GM21390 (cell line): Measurements from ENCODE around the gene ZNRF3.
"Not testable (repeated sequence)": the region's sequence is repeated elsewhere in the genome, so short reads cannot be mapped to it uniquely, and the experiment has no call there.

Source experiments
- ATAC-seq: cut with Tn5 transposase; IDR thresholded peaks from one replicate; pipeline ENCODE4 v1.9.1; 2021; ENCODE audit not compliant: unreplicated experiment

Gene ZNRF3

GRCh38 chr22:28927630-28928029, 44.3 kb downstream of the ZNRF3 start:
- no peak for ATAC-seq

- ATAC-seq: no peak
Measured at GRCh38 chr22:28929197-28929596, 45.8 kb downstream of the ZNRF3 start.

DNA sequence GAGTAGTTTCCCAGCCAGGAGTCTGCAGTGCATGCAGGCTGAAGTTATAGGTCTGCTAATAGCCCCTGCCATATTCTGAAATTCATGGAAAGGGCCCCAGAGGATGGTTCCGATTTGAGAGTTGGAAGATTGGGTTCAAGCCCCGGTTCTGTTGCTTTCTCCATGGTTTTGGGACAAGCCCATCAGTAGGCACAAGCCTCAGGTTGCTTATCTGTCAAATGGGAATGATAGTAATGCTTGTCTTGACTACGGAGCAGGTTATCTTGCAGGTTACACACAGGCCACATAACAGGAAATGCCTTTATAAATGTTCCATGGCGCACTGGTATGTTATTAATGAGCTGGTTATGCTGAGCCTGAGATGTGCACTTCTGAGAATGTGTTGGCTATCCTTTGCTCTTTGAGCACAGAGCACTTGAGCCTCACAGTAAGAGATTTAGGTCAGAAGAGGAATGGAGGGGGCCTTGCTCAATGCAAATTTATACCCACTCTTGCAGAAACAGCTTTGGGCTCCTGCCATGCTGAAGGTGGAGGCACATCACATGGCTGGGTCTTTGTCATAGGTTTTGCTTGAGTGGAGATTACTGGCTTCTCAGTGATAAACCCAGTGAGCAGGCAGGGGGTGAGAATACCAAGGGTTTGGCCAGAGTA, 47.1 kb downstream of the ZNRF3 start:
- ATAC-seq: no peak

GRCh38 chr22:28931844-28932567, 48.6 kb downstream of the ZNRF3 start:
- no peak for ATAC-seq

- no peak for ATAC-seq
Measured at GRCh38 chr22:28933321-28933720, 49.9 kb downstream of the ZNRF3 start.

- ATAC-seq: no peak
Measured at GRCh38 chr22:28934026-28934425, 50.7 kb downstream of the ZNRF3 start.

- ATAC-seq: no peak
Measured at GRCh38 chr22:28935140-28935539, 51.8 kb downstream of the ZNRF3 start.

DNA sequence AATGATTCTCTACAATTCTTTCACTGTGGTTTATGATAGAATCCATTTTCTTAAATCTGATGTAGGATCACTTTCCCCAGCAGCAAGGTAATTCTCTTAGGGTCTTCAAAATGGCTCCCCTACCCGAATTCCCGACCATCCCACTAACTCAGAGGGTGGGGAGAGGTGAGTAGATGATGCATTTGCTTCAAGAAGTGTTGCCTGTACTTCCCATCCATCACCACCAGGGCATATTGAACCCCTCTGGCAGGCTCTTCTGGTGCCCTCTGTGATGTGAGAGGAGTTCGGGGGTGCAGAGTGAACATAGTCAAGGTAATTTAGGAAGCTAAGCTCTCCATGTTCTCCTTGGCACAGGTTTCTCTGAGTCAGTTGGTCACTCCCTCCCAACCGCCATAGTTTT, 52.3 kb downstream of the ZNRF3 start:
- ATAC-seq: no peak

- no peak for ATAC-seq
Measured at GRCh38 chr22:28936200-28936599, 52.8 kb downstream of the ZNRF3 start.

DNA sequence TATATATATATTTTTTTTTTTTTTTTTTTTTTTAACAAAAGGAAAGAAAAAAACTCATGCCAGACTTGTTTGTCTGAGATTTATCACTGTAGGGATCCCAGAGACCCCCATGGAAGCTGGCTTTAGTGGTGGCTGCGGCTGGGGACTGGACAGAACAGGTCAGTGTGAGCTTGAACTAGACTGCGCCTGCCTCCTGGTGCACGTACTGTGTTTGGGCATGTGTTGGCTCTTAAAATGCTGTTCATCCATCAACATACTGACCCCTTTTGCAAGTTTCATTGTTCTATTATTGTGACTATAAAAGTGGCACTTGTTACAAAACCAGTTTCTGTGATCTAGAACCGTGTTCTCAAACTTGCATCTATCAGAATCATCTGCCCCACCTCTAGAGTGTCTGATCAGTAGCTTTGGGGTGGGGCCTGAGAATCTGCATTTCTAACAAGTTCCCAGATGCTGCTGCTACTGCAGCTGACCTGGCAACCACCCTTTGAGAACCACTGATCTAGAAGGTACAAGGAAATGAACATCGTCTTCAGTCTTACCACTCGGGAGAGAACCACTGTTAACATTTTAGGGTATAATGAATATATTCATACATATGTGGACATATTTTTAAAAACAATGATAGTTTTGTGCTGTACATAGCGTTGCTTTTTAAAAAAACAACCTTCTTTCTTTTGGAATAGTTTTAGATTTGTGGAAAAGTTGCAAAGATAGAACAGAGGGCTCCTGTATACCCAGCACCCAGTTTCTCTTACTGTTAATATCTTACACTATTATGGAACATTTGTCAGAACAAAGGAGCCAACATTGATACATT, 54.0 kb downstream of the ZNRF3 start:
- no peak for ATAC-seq

GRCh38 chr22:28938286-28938833, 55.0 kb downstream of the ZNRF3 start:
- no peak for ATAC-seq

DNA sequence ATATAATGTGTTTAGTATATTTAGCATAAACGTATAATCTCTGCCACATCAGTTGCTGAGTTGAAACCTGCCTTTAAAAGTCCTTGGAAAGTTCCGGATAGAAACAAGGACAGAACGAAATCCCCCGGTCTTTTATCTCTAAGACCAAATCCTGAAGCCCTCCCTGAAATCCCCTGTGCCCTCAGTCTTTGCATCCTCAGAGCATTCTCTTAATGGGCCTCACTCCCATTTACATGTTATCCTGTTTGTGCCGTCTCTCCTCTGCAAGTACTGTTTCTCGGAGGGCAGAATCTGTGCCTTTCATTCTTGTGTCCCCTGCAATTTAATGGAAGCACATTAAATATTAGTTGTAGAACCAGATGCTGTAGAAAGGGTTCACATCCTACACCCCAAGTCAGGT, 56.0 kb downstream of the ZNRF3 start:
- ATAC-seq: no peak

DNA sequence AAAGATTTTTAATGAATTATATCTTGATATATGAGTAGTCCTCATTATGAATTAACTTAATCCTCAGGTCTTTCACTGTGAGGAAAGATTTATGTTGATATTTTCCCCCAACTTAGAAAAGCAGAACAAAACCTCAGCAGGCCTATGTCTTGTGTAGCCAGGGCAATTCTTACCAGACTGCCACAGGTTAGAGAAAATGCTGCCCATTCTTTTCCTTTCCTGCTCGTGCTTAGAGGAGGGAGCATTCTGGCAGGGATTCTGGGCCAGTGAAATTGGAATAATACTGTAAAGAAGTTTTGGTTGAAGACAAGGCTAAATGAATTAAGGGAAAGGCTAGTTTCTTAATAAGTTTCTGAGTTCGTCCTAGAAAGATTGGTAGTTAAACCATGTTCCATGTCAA, 56.6 kb downstream of the ZNRF3 start:
- ATAC-seq: no peak

DNA sequence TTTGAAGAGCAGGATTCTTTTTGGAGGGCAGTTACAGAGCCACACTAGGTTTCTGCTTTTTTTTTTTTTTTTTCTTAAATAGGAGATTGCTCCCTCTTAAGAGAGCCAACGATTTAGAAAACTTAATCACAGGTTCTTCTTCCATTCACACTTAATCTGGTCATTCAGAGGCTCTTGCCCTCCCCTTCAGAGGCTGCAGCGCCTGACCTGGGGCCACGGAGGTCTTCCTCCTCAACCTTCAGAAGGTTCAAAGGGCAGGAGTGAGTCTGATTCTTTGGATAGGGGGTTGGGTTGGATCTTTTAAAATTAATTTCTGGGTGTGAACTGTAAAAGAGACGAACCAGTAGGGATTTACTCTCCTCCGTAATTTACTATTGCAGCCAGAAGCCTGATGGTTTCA, 57.1 kb downstream of the ZNRF3 start:
- ATAC-seq: no peak

GRCh38 chr22:28942333-28942732, 59.0 kb downstream of the ZNRF3 start:
- no peak for ATAC-seq

- ATAC-seq: no peak
Measured at GRCh38 chr22:28942801-28943500, 59.6 kb downstream of the ZNRF3 start.

DNA sequence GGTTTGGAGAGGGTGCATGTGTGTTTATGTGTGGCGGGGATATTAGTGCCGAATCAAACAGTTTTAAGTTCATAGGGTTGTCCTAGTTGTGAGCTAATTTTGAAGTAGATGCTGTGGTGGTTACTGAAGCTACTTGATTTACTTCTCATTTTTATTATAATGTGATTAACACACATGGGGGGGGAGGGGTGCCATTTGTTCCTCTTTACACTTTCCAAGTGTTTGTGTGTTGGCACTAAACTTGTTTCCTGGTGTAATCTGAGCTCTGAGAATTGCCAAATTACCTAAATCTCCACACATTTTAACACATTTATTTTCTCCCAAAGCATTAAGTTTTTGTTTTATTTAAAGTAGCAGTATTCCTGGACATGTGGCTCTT, 60.1 kb downstream of the ZNRF3 start:
- ATAC-seq: no peak

DNA sequence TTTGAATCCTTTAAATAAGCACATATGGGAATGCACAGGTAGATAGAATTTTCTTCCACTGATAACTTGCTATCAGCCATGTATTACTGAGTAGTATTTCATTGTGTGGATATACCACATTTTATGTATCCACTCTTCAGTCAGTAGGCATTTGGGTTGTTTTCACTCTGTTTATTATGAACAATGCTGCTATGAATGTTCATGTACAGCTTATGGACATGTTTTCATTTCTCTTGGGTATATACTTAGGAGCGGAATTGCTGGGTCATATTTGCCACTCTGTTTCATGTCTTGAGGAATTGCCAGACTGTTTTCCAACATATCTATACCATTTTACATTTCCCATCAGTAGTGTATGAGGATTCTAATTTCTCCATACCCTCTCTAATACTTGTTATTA, 63.8 kb downstream of the ZNRF3 start:
- no peak for ATAC-seq

- no peak for ATAC-seq
Measured at GRCh38 chr22:28948424-28948823, 65.1 kb downstream of the ZNRF3 start.

- not testable (repeated sequence) for ATAC-seq
Measured at GRCh38 chr22:28948860-28949551, 65.6 kb downstream of the ZNRF3 start.

GRCh38 chr22:28949788-28950187, 66.4 kb downstream of the ZNRF3 start:
- no peak for ATAC-seq
